GM12865 (cell line): Measurements from ENCODE around the gene GPA33.

Experiments used
- DNase-seq: peaks from one replicate; pipeline ENCODE4 v3.0.0; 2010; ENCODE audit warnings: low read depth
- H3K4me3 ChIP-seq: 2 replicates; pipeline ENCODE4 v1.5.1; 2011; ENCODE audit warnings: mild to moderate bottlenecking, low read depth, low read length, control low read depth
- CTCF ChIP-seq: IDR thresholded peaks from 2 replicates; pipeline ENCODE4 v1.5.1; 2011; ENCODE audit warnings: low read length, control low read depth, low read depth, inconsistent platforms; ENCODE audit not compliant: insufficient read depth; ENCODE audit errors: missing control alignments

GPA33 gene

GRCh38 chr1:167109125-167109524 lies 18.9 kb upstream of the GPA33 start:
- no peak for TF ChIP-seq CTCF
- H3K4me3 ChIP-seq: no peak overlapping the region
- DNase-seq: peak; percentile 42

GRCh38 chr1:167107456-167107855 lies 17.3 kb upstream of the GPA33 start:
- no peak for TF ChIP-seq CTCF
- no peak for DNase-seq
- H3K4me3 ChIP-seq: no peak overlapping the region

DNA sequence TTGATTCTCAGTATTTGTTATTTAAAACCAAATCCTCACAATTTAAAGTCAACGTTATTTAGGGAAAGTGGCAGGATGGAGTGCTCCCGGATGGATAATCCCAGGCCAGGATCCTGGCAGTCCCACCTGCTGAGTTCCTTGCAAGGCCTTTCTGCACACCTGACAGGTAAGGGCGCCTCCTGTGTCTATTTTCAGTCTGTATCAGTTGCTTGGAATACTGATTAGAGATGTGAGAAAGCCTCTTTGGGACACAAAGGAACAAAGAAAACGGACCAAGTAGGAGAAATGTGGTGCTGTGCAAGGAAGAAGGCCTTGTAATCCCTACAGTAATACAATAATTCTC lies 15.9 kb upstream of the GPA33 start:
- no peak for DNase-seq
- H3K4me3 ChIP-seq: no peak overlapping the region
- TF ChIP-seq CTCF: no peak

DNA sequence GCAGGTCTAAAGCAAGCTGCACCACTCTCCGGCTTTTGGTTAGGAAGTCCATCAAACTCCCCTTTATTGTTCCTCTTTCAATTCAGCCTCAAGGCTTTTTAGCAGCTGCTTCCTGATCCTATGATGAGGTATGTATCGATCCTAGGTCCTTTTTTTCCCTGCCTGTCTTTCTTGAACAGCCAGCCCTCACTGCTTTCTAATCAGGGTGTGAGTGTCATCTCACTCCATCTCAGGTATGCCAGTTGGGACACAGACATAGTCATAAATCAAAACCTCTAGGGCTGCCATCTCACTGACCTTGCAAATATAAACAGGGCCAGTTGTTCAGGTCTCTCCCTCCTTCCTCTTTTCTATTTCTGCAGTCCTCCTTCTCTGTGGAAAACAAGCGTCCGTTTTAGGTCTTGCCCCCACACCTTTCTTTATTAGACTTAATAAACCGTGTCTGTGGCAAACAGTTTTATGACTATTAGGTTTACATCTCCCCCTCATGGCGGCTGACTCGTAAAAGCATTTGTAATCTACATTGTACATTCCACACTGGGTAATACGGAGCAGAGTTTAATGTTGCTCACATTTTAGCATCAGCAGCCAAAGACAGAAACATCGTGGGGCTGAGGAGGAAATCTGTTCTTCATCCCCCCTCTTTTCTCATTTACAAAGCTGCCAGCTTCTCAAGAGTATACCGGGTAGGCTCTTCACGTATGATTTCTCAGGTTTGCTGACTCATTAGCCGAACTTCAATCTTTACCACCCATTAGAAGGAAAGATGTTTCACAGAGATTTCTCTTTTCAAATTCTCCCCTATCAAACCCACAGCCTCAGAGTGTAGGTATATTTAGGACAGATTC lies 15.3 kb upstream of the GPA33 start:
- TF ChIP-seq CTCF: no peak
- H3K4me3 ChIP-seq: 0 out of 2 replicates have a peak overlapping the region, but pooled peaks have one; percentile 11
- DNase-seq: peak; percentile 22

- no peak for TF ChIP-seq CTCF
- no peak overlapping the region for H3K4me3 ChIP-seq
- peak; percentile 22 for DNase-seq
Measured at GRCh38 chr1:167104256-167104633, 14.1 kb upstream of the GPA33 start.

DNA sequence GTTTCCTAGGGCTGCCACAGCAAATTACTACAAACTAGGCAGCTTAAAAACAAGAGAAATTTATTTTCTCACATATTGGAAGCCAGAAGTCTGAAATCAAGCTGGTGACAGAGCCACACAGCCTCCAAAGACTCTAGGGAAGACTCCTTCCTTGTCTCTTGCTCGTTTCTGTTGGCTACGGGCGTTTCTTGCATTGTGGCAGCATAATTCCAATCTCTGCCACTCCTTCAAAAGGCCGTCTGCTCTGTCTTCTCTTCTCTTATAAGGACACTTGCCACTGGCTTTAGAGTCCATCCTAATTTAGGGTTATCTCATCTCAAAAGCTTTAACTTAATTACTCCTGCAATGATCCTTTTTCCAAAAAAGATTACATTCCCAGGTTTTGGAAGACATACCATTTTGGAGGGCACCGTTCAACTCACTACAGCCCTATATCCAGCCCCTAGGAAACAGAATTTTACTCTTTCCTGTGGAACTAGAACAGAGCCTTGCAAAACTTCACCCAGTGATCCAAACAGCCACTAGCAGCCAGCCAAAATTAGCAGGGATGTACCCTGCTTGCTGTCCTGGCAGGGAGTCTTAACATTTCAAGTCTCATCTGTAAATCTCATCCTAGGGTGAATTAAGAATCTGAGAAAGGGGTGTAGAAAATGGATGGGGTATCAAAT lies 12.9 kb upstream of the GPA33 start:
- TF ChIP-seq CTCF: no peak
- no peak overlapping the region for H3K4me3 ChIP-seq
- no peak for DNase-seq

- H3K4me3 ChIP-seq: no peak overlapping the region
- DNase-seq: no peak
- no peak for TF ChIP-seq CTCF
Measured at GRCh38 chr1:167101754-167102153, 11.6 kb upstream of the GPA33 start.
